GM18526 (cell line): ENCODE measurements around the gene TRPT1.

ENCODE experiments used
- POLR2A ChIP-seq: IDR thresholded peaks from 3 replicates; pipeline ENCODE4 v1.6.1; 2011; ENCODE audit not compliant: insufficient read length; ENCODE audit errors: extremely low read depth

Gene TRPT1

GRCh38 chr11:64251753-64252002 lies 25.7 kb upstream of the TRPT1 start:
- TF ChIP-seq POLR2A = no peak

- TF ChIP-seq POLR2A = peak; percentile 54
Observed at GRCh38 chr11:64251016-64251752, 25.2 kb upstream of the TRPT1 start, which contains the start of gene PLCB3. PLCB3 (plus strand) TSS chr11:64251530; CDS start chr11:64251650, 120 bp downstream.

- TF ChIP-seq POLR2A = no peak
Observed at GRCh38 chr11:64250415-64251015, 24.5 kb upstream of the TRPT1 start.

- TF ChIP-seq POLR2A = no peak
Observed at GRCh38 chr11:64249563-64250414, 23.8 kb upstream of the TRPT1 start.

GRCh38 chr11:64249038-64249437 lies 23.1 kb upstream of the TRPT1 start:
- no peak for TF ChIP-seq POLR2A

- TF ChIP-seq POLR2A = no peak
Observed at GRCh38 chr11:64248578-64248977, 22.6 kb upstream of the TRPT1 start.

- TF ChIP-seq POLR2A = no peak
Observed at GRCh38 chr11:64247729-64248531, 21.9 kb upstream of the TRPT1 start.

GRCh38 chr11:64246871-64247728 lies 21.1 kb upstream of the TRPT1 start, which contains the start of gene PPP1R14B:
PPP1R14B (minus strand) TSS chr11:64246943; CDS start chr11:64246673, 270 bp downstream.
- TF ChIP-seq POLR2A = peak; percentile 35

- TF ChIP-seq POLR2A = no peak
Observed at GRCh38 chr11:64245797-64246620, 20.0 kb upstream of the TRPT1 start.

GRCh38 chr11:64245401-64245796 lies 19.4 kb upstream of the TRPT1 start:
- TF ChIP-seq POLR2A = no peak

GRCh38 chr11:64244966-64245365 lies 19.0 kb upstream of the TRPT1 start:
- TF ChIP-seq POLR2A = peak; percentile 19

- TF ChIP-seq POLR2A = no peak
Observed at GRCh38 chr11:64244107-64244506, 18.1 kb upstream of the TRPT1 start.

GRCh38 chr11:64243236-64243854 lies 17.4 kb upstream of the TRPT1 start:
- TF ChIP-seq POLR2A = peak; percentile 24
